H1 (cell line): ENCODE results near the gene IL2RA.

Source experiments
- CHD2 ChIP-seq: IDR thresholded peaks from 2 replicates; pipeline ENCODE4 v1.6.1; 2012; ENCODE audit warnings: low read length, improper control_type of control experiment
- CTCF ChIP-seq, 3 experiments: IDR thresholded peaks; 1 replicate in 2 of 3; 2 replicates in 1 of 3; pipeline versions ENCODE4 v1.5.1 to v1.6.1; 2011; ENCODE audit warnings: low read length in 3 of 3, mild to moderate bottlenecking in 3 of 3, inconsistent platforms in 2 of 3, low read depth in 1 of 3, moderate library complexity in 1 of 3; ENCODE audit not compliant: insufficient read depth in 1 of 3; ENCODE audit errors: control extremely low read depth in 1 of 3
- EGR1 ChIP-seq: IDR thresholded peaks from 2 replicates; pipeline ENCODE4 v1.6.1; 2011; ENCODE audit warnings: low read depth, low read length, borderline replicate concordance
- EZH2 ChIP-seq: fragments of 200-600 bp; sonication (generic); IDR thresholded peaks from 2 replicates; pipeline ENCODE4 v1.7.1; 2012; ENCODE audit warnings: low read depth, mild to moderate bottlenecking, moderate library complexity, low read length, inconsistent platforms; ENCODE audit not compliant: severe bottlenecking
- GABPA ChIP-seq: IDR thresholded peaks from 2 replicates; pipeline ENCODE4 v1.6.1; 2011; ENCODE audit warnings: mild to moderate bottlenecking, low read length, moderate library complexity, borderline replicate concordance; ENCODE audit not compliant: insufficient read depth
- HDAC2 ChIP-seq, 2 experiments: fragments of 300-600 bp in 1 of 2; sonication (generic) in 1 of 2; IDR thresholded peaks; 2 replicates each; pipeline ENCODE4 v1.6.1; 2011 to 2012; ENCODE audit warnings: low read depth in 2 of 2, low read length in 2 of 2, mild to moderate bottlenecking in 2 of 2, moderate library complexity in 2 of 2, borderline replicate concordance in 1 of 2, inconsistent platforms in 1 of 2
- POLR2A ChIP-seq, 2 experiments: IDR thresholded peaks; 1 replicate in 1 of 2; 2 replicates in 1 of 2; pipeline ENCODE4 v1.6.1; 2011; ENCODE audit warnings: low read depth in 2 of 2, low read length in 2 of 2, mild to moderate bottlenecking in 2 of 2; ENCODE audit errors: control extremely low read depth in 1 of 2
- POLR2AphosphoS5 ChIP-seq: IDR thresholded peaks from 2 replicates; pipeline ENCODE4 v1.6.1; 2011; ENCODE audit warnings: low read depth, low read length
- SIN3A ChIP-seq, 2 experiments: IDR thresholded peaks in 1 of 2; conservative IDR thresholded peaks in 1 of 2; 2 replicates each; pipeline ENCODE4 v1.6.1; 2011 to 2012; ENCODE audit warnings: low read length in 2 of 2, improper control_type of control experiment in 1 of 2, low read depth in 1 of 2, mild to moderate bottlenecking in 1 of 2
- SIX5 ChIP-seq: IDR thresholded peaks from 2 replicates; pipeline ENCODE4 v1.6.1; 2011; ENCODE audit warnings: mild to moderate bottlenecking, low read depth, low read length
- SP4 ChIP-seq: IDR thresholded peaks from 2 replicates; pipeline ENCODE4 v1.6.1; 2012; ENCODE audit warnings: low read length, inconsistent platforms
- TAF1 ChIP-seq: IDR thresholded peaks from 2 replicates; pipeline ENCODE4 v1.6.1; 2011; ENCODE audit warnings: mild to moderate bottlenecking, low read depth, low read length
- TCF12 ChIP-seq: IDR thresholded peaks from 2 replicates; pipeline ENCODE4 v1.6.1; 2011; ENCODE audit warnings: low read depth, mild to moderate bottlenecking, low read length
- ZNF274 ChIP-seq: IDR thresholded peaks from 2 replicates; pipeline ENCODE4 v1.7.0; 2012; ENCODE audit warnings: low read length, borderline replicate concordance; ENCODE audit errors: extremely low read depth

- TF ChIP-seq CTCF (IDR thresholded peaks at IDR 0.05; ENCODE audit: control extremely low read depth in 1 of 3, insufficient read depth in 1 of 3, low read depth in 1 of 3, low read length in 3 of 3): no peak
- TF ChIP-seq POLR2AphosphoS5: no peak
- TF ChIP-seq POLR2A (IDR thresholded peaks at IDR 0.05; ENCODE audit: control extremely low read depth in 1 of 2, low read depth in 2 of 2, low read length in 2 of 2): no peak
- TF ChIP-seq EZH2: no peak
- TF ChIP-seq HDAC2 (IDR thresholded peaks at IDR 0.05; ENCODE audit: borderline replicate concordance in 1 of 2, low read depth in 2 of 2, low read length in 2 of 2): no peak
- no peak for TF ChIP-seq TAF1
- TF ChIP-seq CHD2: no peak
- no peak for TF ChIP-seq EGR1
- TF ChIP-seq SIN3A (conservative IDR thresholded peaks at IDR 0.05 in 1 of 2, IDR thresholded peaks at IDR 0.05 in 1 of 2; ENCODE audit: low read depth in 1 of 2, low read length in 2 of 2): no peak
- TF ChIP-seq SP4: no peak
- no peak for TF ChIP-seq GABPA
- no peak for TF ChIP-seq SIX5
- no peak for TF ChIP-seq TCF12
- no peak for TF ChIP-seq ZNF274
Measured at GRCh38 chr10:6091630-6092029, 29.5 kb upstream of the IL2RA start.
